Non-pigmented ciliary epithelial cell (primary cell): Measurements from ENCODE around the gene DYSF.

Source experiments
- DNase-seq: peaks from one replicate; pipeline ENCODE4 v3.0.0-alpha.2; 2010; ENCODE audit warnings: low read depth

Gene DYSF

DNA sequence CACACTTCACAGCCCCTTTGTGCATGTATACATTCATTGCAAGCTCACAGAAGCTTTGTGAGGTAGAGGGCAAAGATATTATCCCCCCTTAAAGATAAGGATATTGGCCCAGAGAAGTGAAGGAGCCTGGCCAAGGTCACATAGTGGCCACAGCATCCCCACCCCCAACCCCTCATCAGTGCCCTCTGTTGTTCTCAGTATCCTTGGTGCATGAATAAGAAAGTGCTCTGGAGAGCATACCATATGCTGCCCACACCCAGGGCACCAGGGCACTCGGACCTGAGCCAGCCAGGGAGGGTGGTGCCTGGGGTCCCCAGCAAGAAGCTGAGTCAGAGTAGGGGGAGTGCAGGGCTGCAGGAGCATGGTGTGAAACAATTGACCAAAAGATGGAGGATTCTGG is 3.3 kb downstream of the DYSF start:
- no peak for DNase-seq

GRCh38 chr2:71457123-71457915 is 4.0 kb downstream of the DYSF start:
- no peak for DNase-seq

DNA sequence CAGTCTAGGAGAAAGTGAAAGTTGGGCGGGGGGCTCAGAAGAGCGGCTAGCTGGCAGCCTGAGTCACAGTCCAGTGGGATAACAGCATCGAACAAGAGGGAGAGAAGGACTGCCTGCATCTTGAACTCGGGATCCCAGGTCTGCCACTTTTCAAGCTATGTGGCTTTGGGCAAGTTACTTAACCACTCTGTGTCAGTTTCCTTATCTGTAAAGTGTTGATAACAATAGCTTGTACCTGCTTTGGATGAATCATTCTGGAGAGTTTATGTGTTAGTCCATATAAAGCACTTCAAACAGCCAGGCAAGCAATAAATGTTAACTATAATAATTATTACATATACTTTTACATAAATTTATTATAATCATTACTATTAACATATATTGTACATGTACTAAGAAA is 4.6 kb downstream of the DYSF start:
- DNase-seq = no peak

DNA sequence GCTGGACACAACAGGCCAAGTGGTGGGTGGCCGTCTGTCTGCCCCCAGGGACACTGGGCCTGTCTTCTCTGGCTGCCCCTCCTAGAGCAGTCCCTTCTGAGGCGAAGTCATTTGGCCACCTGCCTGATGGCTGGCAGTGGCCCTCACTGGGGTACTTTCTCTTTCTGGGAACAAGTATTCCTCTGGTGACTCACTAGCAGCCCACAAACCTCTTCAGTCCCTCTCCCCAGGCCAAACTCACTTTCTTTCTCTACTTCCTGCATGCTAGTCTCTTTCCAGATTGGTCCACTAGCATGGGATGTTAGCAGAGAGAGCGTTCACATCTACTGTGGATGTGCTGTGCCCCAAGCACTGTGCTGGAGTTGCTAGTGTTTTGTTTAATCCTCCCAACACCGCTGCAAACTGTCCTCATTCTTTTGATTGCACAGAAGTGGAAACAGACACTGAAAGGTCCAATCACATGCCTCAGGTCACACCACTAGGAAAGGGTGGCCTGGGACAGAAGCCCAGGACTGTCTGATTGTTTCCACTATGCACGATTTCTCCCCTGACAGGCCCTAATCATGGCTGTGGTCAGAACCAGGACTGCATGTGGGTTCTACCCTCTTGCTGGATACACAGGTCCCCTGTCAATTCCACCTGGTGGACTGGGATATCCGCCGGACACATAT is 5.2 kb downstream of the DYSF start:
- DNase-seq = peak; percentile 24

GRCh38 chr2:71459084-71459431 is 5.7 kb downstream of the DYSF start:
- no peak for DNase-seq

- no peak for DNase-seq
Measured at GRCh38 chr2:71460056-71460455, 6.7 kb downstream of the DYSF start.

- DNase-seq = no peak
Measured at GRCh38 chr2:71460595-71461303, 7.4 kb downstream of the DYSF start.

- no peak for DNase-seq
Measured at GRCh38 chr2:71461304-71461671, 7.9 kb downstream of the DYSF start.

DNA sequence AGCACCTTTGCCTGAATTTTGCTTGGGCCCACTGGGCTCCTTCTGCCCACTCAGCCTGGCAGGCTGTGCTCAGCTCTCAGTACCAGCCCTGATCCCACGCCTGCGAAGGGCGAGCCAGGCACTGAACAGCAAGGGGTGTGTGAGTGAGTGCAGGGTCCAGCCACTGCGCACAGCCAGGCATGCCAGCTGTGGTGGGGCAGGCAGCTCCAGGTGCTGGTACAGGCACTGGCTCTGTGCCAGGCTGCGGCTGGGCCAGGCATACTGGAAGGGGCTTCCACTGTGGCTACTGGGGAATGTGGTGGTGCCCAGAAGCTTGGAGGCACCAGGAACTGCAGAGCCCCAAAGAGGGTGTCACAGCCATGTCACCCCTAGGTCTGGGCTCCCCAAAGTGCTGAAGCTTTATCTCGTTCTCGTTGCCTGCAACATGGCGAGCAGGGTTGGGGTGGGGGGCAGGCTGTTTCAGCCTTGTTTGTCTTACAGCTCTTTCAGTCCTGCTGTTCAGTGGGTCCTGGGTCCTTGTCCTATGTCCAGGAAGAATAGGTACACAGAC is 8.8 kb downstream of the DYSF start:
- DNase-seq = no peak

- DNase-seq = no peak
Measured at GRCh38 chr2:71462641-71463341, 9.4 kb downstream of the DYSF start.

GRCh38 chr2:71463342-71463654 is 9.9 kb downstream of the DYSF start:
- no peak for DNase-seq

GRCh38 chr2:71464389-71464788 is 11.0 kb downstream of the DYSF start:
- DNase-seq = no peak

- DNase-seq = no peak
Measured at GRCh38 chr2:71465356-71465755, 12.0 kb downstream of the DYSF start.

DNA sequence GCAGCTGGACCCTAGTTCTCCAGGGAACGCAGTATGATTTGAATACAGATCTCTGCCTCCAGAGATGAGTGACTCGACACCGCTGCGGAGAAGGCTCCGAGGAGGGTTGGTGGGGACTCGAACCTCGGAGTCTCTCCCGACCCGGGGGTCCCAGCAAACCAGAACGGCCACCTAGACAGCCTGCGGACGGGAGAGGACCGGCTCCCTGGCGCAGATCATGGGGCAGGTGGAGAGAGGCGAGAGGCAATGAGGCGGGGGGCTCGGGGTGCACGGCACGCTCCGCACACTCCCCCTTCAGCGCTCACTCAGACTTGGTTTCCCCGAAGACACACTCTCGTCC is 12.6 kb downstream of the DYSF start:
- no peak for DNase-seq

DNA sequence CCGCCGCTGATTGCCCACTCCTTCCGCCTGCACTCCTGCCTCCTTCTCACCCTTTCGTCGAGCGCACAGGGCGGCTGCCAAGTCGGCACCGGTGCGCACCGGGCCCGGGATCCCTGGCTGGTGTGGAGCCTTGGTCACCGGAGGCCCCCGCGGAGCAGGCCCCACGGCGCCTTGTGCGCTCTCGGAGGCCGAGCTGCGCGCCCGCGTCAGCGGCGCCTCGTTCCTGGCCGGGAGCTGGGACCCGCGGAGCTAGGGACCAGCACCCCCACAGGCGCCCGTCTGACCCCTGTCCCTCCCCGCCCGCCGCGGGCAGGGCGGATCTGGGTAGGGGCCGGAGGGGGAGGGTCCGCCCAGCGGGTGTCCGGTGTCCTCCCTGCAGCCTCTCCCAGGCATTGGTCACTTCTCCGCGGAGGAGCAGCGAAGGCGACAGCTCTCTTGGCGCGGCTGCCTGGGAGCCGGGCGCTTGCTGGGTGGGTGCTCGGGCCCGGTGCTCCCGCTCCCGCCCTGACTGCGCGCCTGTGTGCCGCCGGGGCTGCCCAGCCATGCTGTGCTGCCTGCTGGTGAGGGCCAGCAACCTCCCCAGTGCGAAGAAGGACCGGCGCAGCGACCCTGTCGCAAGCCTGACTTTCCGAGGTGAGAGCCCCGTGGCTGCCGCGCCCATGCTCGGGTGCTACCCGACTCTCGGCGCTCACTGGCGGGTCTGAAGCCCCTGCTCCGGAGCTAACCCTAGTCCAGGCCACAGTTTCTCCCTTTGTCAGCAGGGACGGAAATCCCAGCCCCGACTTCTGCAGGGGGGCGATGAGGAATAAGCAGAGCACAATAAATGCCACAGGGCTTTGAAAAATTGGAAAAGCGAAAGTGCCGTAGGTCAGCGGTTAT is 13.2 kb downstream of the DYSF start:
- no peak for DNase-seq

DNA sequence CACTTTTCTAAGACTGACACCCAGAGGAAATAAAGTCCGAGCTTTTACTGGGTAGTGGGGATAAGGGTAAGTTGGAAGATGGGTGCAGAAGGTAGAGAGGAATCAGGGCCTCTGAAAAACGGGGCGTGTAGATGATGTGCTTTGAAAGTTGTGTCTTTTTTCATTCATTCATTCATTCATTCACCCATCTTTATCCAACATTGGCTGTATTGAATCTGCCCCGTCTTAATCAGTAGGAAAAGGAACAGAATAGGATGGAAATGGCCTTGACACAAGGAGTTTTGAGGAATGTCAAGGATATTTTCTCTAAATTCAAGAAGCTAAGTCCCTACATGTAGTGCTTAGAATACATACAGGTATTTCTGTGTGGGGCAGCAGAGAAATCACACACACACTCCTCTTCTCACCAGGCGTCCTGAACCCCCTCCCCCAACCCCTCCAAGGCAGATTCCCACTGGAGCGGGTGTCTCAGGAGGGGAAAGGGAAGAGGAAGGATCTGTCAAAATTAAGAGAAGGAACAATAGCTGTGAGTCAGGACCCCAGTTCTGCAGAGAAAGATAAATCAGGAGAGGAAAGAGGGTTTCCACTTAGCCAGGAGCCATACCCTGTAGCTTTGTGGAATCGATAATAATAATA is 13.9 kb downstream of the DYSF start:
- DNase-seq = no peak

GRCh38 chr2:71468279-71469015 is 15.1 kb downstream of the DYSF start:
- no peak for DNase-seq

DNA sequence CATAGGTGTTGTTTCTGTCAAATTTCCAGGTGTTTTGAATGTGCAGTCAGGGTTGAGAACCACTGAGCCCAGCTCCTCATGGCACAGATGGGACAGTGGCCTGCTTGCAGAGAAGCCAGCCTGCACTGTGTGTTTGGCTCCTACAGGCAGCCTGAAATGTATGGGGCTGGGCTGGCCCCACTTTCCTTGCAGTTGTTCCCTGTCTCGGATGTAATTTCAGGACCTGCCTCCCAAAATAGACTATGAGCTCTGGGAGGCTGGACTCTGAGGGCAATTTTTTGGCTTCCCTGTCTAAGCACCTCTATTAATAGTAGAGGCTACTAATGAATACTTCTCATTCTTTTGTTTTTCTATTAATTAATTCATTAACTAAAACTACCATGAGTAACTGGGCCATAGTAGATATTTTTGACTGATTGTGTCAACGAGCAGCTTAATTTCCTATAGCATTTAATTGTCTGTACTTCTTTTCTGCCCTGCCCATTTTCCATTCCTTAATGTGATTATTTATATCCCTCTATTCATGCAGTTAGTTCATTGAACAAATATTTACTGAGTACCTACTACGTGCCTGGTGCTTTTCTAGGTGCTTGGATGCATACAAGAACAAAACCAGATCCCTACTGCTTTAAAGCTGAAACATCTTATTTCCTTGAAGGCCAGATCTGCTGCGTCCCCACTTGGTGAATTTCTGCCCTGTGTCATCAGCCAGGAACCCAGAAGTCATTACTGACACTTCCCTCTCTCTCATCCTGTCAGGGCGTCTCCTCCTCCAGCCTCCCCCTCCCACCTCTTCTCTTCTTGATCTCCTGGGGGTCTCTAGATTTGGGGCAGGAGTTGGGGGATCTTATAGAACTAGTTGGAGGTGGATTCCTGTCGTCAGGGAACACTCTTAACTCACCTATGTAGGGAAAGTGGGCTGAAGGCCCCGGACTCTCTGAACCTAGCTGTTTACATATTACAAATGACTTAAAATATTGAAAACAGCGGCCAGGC is 16.3 kb downstream of the DYSF start:
- no peak for DNase-seq

GRCh38 chr2:71471276-71471675 is 17.9 kb downstream of the DYSF start:
- DNase-seq = peak; percentile 65
